Neural crest cell (in vitro differentiated cells): Measurements from ENCODE around the gene TEX48. TPM values are rescaled to one million over a fixed set of nuclear protein-coding genes. Genes with fewer than 3 reads are reported as not detected.

Source experiments
- DNase-seq: peaks from one replicate; pipeline ENCODE4 v3.0.0; 2021; ENCODE audit warnings: low read depth, mixed read lengths, low spot score
- H3K27ac Mint-ChIP-seq: one replicate; pipeline ENCODE4 v1.8.0; 2021; ENCODE audit warnings: mild to moderate bottlenecking, mixed read lengths; ENCODE audit not compliant: unreplicated experiment
- H3K27me3 Mint-ChIP-seq: 2 replicates; pipeline ENCODE4 v1.8.0; 2021; ENCODE audit warnings: low read depth, mild to moderate bottlenecking, mixed read lengths
- H3K36me3 Mint-ChIP-seq: 2 replicates; pipeline ENCODE4 v1.8.0; 2021; ENCODE audit warnings: low read depth, mild to moderate bottlenecking, mixed read lengths
- H3K4me1 Mint-ChIP-seq: 2 replicates; pipeline ENCODE4 v1.8.0; 2021; ENCODE audit warnings: mixed read lengths
- H3K4me3 Mint-ChIP-seq: one replicate; pipeline ENCODE4 v1.8.0; 2021; ENCODE audit warnings: mild to moderate bottlenecking, mixed read lengths
- H3K9me3 Mint-ChIP-seq: 2 replicates; pipeline ENCODE4 v1.8.0; 2021; ENCODE audit warnings: mixed read lengths
- total RNA-seq: library from RNA; stranded (reverse); gene quantifications from 2 replicates; pipeline ENCODE4 v1.2.1, GENCODE V29; 2021
- TF ChIP-seq, protein P1 (sequence below): fragments of 200-600 bp; sonication (generic); conservative IDR thresholded peaks from 2 replicates; pipeline ENCODE4 v1.5.0; 2021; ENCODE audit warnings: antibody characterized with exemption, mild to moderate bottlenecking

TEX48 gene
- total RNA-seq, 1 donor from 2014 or later = not detected

DNA sequence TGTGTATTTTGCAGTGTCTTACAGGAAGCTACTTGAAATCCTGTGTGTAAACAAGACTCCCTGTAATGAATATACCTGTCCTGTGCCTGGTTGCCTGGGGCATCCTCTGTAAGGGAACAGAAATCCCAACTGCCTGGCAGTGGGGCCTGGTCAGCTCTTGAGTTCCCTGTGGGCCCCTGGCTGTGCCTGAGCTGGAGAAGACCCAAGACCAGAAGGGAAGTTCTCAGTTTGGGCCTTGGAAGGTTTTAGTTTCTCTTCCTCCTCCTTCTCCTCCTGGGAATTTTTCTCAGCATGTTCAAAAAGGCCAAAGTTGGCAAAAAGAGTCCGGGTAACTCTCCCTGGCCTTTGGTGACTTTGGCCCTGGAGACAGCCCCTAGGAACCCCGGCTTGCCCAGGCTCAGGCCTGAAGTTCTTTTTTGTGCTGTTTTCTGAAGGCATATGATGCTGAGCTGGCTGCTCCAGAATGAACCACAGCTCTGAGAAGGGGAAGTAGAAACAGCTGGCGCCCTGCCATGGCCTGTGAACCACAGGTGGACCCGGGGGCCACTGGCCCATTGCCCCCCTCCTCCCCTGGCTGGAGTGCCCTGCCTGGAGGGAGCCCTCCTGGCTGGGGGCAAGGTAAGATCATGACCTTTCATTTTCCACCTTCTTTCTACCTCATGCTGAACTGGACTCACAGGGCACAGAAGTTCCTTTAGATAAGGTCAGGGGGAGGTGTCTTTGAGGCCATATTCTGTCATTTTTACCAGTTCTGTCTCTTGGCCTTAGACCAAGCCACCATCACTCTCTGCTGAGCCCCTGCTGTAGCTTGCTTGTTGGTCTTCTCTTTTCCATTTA is 65.1 kb downstream of the TEX48 start:
- TF ChIP-seq, protein P1, sequence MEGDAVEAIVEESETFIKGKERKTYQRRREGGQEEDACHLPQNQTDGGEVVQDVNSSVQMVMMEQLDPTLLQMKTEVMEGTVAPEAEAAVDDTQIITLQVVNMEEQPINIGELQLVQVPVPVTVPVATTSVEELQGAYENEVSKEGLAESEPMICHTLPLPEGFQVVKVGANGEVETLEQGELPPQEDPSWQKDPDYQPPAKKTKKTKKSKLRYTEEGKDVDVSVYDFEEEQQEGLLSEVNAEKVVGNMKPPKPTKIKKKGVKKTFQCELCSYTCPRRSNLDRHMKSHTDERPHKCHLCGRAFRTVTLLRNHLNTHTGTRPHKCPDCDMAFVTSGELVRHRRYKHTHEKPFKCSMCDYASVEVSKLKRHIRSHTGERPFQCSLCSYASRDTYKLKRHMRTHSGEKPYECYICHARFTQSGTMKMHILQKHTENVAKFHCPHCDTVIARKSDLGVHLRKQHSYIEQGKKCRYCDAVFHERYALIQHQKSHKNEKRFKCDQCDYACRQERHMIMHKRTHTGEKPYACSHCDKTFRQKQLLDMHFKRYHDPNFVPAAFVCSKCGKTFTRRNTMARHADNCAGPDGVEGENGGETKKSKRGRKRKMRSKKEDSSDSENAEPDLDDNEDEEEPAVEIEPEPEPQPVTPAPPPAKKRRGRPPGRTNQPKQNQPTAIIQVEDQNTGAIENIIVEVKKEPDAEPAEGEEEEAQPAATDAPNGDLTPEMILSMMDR = no peak
- Mint-ChIP-seq H3K4me1 (peaks cover 16% of the 10 kb centered on the region), H3K27ac (peak overlapping the region; percentile 12)

More for the DNA sequence above, 65.1 kb downstream of the TEX48 start:
- no peak for DNase-seq
- H3K4me3 Mint-ChIP-seq = no peak overlapping the region
- no peaks in the 10 kb centered on the region for H3K9me3 Mint-ChIP-seq
- H3K36me3 Mint-ChIP-seq = peaks cover 3% of the 10 kb centered on the region
- no peaks in the 10 kb centered on the region for H3K27me3 Mint-ChIP-seq

Other genes starting within 250 kb of the TEX48 start
- 8.9 and 9.5 TPM in 2 replicates for gene WHRN, start 176.7 kb downstream of the TEX48 start, total RNA-seq
- 111 and 112 TPM in 2 replicates for gene ATP6V1G1, start 94.4 kb downstream of the TEX48 start, total RNA-seq
- 9.3 and 9.8 TPM in 2 replicates for gene TMEM268, start 70.9 kb downstream of the TEX48 start, total RNA-seq
- not detected in 2 replicates for gene TEX53, start 24.4 kb downstream of the TEX48 start, total RNA-seq
- gene TNFSF15, start 123.8 kb upstream of the TEX48 start, total RNA-seq = not detected in 2 replicates
- not detected in 2 replicates for gene TNFSF8, start 248.4 kb upstream of the TEX48 start, total RNA-seq